ENCODE measurements around the gene TXNL4B.

The TXNL4B gene

GRCh38 chr16:72124761-72125634 is 31.6 kb upstream of the TXNL4B start:
- no peak for TF ChIP-seq GATA3 (IDR thresholded peaks at IDR 0.05; ENCODE audit: low read depth, low read length)
- TF ChIP-seq GATA2 (IDR thresholded peaks at IDR 0.05; ENCODE audit: low read depth, low read length), result no peak

- TF ChIP-seq GATA3 (IDR thresholded peaks at IDR 0.05; ENCODE audit: low read depth, low read length), result no peak
- no peak for TF ChIP-seq GATA2 (IDR thresholded peaks at IDR 0.05; ENCODE audit: low read depth, low read length)
These were observed 30.7 kb upstream of the TXNL4B start for GRCh38 chr16:72124148-72124547.

- no peak for TF ChIP-seq GATA3 (IDR thresholded peaks at IDR 0.05; ENCODE audit: low read depth, low read length)
- no peak for TF ChIP-seq GATA2 (IDR thresholded peaks at IDR 0.05; ENCODE audit: low read depth, low read length)
These were observed 30.0 kb upstream of the TXNL4B start for GRCh38 chr16:72123426-72123825.

GRCh38 chr16:72122916-72123315 is 29.5 kb upstream of the TXNL4B start:
- TF ChIP-seq GATA3 (IDR thresholded peaks at IDR 0.05; ENCODE audit: low read depth, low read length) (no peak), GATA2 (IDR thresholded peaks at IDR 0.05; ENCODE audit: low read depth, low read length) (no peak)

- no peak for TF ChIP-seq GATA3 (IDR thresholded peaks at IDR 0.05; ENCODE audit: low read depth, low read length)
- no peak for TF ChIP-seq GATA2 (IDR thresholded peaks at IDR 0.05; ENCODE audit: low read depth, low read length)
These were observed 28.9 kb upstream of the TXNL4B start for GRCh38 chr16:72122308-72122707.

- TF ChIP-seq GATA2 (IDR thresholded peaks at IDR 0.05; ENCODE audit: low read depth, low read length) (no peak), GATA3 (IDR thresholded peaks at IDR 0.05; ENCODE audit: low read depth, low read length) (no peak)
These were observed 26.6 kb upstream of the TXNL4B start for GRCh38 chr16:72120026-72120425.

GRCh38 chr16:72113616-72113945 is 20.2 kb upstream of the TXNL4B start:
- TF ChIP-seq GATA2 (IDR thresholded peaks at IDR 0.05; ENCODE audit: low read depth, low read length), result no peak
- no peak for TF ChIP-seq GATA3 (IDR thresholded peaks at IDR 0.05; ENCODE audit: low read depth, low read length)

- TF ChIP-seq GATA3 (IDR thresholded peaks at IDR 0.05; ENCODE audit: low read depth, low read length), result no peak
- no peak for TF ChIP-seq GATA2 (IDR thresholded peaks at IDR 0.05; ENCODE audit: low read depth, low read length)
These were observed 19.6 kb upstream of the TXNL4B start for GRCh38 chr16:72112906-72113615.

- TF ChIP-seq GATA2 (IDR thresholded peaks at IDR 0.05; ENCODE audit: low read depth, low read length), result no peak
- no peak for TF ChIP-seq GATA3 (IDR thresholded peaks at IDR 0.05; ENCODE audit: low read depth, low read length)
These were observed 19.0 kb upstream of the TXNL4B start for GRCh38 chr16:72112452-72112792.

GRCh38 chr16:72111657-72112451 is 18.4 kb upstream of the TXNL4B start:
- TF ChIP-seq GATA2 (IDR thresholded peaks at IDR 0.05; ENCODE audit: low read depth, low read length), result no peak
- TF ChIP-seq GATA3 (IDR thresholded peaks at IDR 0.05; ENCODE audit: low read depth, low read length), result no peak

GRCh38 chr16:72110662-72111615 is 17.5 kb upstream of the TXNL4B start:
- TF ChIP-seq GATA2 (IDR thresholded peaks at IDR 0.05; ENCODE audit: low read depth, low read length) (no peak), GATA3 (IDR thresholded peaks at IDR 0.05; ENCODE audit: low read depth, low read length) (no peak)

- TF ChIP-seq GATA2 (IDR thresholded peaks at IDR 0.05; ENCODE audit: low read depth, low read length) (no peak), GATA3 (IDR thresholded peaks at IDR 0.05; ENCODE audit: low read depth, low read length) (no peak)
These were observed 16.6 kb upstream of the TXNL4B start for GRCh38 chr16:72109966-72110530.

- TF ChIP-seq GATA3 (IDR thresholded peaks at IDR 0.05; ENCODE audit: low read depth, low read length), result no peak
- TF ChIP-seq GATA2 (IDR thresholded peaks at IDR 0.05; ENCODE audit: low read depth, low read length), result no peak
These were observed 15.9 kb upstream of the TXNL4B start for GRCh38 chr16:72109300-72109699.

Measured in SH-SY5Y (cell line).